DMS79 treated with DMSO at 0.1 percent for 48 hours (cell line): ENCODE results near the gene DYNC2LI1.

Experiments used
- DNase-seq: peaks from one replicate; lab custom pipeline; 2025; lab: John Stamatoyannopoulos, UW

Gene DYNC2LI1

DNA sequence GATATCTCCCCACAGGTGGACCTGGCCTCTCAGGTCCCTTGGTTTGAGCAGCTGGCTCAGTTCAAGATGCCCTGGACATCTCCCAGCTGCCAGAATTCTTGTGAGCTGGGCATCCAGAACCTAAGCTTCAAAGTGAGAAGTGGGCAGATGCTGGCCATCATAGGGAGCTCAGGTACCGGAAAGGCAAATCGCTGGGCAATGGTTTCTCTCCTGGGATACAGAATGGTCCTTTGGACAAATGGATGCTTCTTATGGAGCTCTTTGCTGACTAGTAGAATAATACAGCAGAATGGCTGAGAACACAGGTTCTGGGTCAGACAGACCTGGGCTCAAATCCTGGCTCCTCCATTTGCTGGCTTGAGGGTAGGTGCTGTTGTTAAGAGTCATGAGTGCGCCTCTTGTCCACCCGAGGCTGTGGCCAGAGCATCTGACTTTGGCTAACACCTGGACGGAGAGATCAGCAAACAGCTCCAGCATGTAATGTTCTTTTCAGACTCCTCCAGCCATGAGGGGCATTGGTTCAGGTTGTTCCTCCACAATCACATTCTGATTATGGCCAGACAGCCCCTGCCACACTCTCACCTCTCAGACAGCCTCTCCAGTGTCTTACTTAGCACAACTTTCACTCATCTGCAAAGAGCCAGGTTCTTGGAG lies 72.4 kb downstream of the DYNC2LI1 start:
- no peak for DNase-seq

DNA sequence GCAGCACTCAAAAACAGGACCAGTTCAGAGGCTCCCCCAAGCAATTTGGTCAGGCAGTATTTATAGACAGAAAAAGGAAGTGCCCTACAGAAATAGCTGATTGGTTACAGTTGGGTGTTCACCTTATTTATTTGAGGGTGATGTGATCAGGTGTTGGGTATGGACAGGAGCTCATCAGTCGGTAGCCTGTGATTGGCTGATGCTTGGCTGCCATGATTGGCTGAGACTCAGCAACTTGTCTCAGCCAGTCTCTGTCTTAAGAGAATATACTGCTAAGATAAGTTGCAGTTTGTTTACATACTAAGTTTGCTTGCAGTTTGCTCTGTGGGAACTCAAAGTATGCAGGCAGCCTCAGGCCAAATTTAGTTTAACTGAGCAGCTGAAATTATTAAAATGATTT lies 74.4 kb downstream of the DYNC2LI1 start:
- no peak for DNase-seq

DNA sequence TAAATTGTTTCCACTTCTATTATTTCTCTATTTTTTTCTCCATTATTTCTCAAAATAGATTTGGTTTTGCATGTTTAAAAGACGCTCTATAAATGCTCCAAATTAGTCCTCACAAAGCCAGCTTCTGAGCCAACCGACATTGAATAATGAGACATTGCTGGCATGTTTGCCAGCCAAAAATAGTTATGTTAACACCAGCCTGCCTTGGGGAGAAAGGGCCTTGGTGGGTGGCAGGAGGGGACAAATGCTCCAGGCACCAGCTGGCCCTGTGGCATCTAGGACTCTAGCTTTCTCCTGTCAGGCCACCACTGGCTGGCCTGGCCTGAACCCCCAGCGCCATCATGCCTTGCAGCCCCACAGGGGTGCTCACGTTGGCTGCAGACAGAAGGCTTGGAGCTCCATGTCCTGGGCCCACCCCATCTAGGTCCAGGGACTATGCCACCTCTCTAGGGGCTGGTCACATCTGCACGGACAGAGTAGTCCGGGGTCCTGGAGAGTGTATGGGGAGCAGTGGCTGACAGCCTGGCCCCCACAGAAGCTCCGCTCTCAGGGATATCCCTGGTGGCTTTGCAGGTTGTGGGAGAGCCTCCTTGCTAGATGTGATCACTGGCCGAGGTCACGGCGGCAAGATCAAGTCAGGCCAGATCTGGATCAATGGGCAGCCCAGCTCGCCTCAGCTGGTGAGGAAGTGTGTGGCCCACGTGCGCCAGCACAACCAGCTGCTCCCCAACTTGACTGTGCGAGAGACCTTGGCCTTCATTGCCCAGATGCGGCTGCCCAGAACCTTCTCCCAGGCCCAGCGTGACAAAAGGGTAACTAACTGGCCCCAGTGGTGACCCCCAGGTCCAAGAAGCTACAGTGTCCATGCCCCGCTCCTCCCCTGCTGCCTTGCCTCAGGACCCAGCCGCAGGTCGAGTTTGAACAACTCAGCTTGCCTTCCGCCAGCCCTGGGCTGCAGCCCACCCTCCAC lies 77.5 kb downstream of the DYNC2LI1 start:
- no peak for DNase-seq

DNA sequence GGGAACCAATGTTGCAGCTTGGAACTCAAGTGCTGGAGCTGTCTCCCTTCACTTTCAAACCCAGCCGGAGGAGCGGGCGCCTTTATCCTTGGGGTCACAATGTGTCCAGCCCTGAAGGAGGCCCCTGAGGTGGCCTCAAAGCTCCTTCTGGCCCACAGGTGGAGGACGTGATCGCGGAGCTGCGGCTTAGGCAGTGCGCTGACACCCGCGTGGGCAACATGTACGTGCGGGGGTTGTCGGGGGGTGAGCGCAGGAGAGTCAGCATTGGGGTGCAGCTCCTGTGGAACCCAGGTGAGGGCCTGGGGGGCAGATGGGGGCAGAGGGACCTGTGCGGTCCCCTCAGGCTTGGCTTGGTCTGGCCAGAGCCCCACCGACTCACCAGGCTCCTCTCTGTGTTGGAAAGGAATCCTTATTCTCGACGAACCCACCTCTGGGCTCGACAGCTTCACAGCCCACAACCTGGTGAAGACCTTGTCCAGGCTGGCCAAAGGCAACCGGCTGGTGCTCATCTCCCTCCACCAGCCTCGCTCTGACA lies 78.4 kb downstream of the DYNC2LI1 start:
- no peak for DNase-seq

DNA sequence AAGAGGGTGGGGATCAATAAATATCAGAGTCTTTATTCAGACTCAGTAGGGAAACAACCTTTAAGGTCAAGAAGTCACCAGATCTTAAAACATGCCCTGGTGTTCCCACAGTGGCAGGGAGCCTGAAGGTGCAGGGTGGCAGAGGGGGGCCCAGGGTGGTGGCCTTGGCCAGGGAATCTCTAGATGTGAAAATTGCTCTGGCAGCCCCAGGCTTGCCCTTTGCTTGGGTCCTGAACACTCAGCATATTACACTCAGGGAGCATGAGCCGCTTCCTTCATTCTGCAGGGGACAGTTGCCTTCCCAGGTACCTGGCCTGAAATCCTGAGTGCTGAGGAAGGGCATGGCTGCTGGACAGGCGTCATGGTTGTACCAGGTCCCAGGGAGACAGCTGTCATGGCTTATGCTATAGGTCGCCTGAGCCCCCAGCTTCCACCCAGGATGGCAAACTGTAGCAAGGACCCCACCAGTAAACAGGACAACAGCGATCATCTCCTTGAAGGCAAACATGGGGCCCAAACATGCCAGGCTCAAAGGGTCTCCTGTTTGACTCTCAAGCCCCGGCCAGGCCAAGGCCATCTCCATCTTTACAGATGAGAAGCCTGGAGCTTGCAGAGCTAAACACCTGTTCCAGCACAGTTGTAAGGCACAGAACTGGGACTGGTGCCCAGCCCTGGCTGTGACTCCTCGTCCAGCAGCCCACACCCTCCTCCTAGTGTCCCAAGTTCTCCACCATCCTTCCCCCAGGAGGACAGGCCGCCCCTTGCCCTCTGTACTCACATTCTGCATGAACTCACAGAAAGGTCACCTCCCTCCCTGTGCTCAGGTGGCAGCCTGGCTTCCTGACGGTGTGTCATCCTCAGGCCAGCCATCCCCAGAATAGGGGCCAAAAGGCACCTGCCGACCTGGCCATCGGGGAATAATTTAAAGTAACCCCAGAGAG lies 79.6 kb downstream of the DYNC2LI1 start:
- no peak for DNase-seq

DNA sequence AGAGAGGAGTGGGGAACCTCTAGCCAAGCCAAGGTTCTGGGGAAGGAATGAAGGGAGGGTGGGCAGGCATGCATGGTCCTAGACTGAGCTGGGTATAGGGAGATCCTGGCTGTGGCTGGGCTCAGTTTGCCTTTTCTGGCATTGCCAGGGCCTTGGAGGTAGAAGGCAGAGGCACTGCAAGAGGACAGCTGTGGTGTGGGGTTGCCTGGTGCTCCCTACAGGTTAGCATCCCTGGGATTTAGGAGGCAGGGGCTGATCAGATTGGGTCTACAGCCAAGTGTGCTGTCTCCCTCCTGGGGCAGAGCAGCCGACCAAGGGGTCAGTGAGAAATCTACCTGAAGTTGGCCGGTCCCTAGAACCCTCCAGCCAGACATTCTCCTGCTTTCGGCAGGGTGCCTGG lies 80.8 kb downstream of the DYNC2LI1 start:
- no peak for DNase-seq

DNA sequence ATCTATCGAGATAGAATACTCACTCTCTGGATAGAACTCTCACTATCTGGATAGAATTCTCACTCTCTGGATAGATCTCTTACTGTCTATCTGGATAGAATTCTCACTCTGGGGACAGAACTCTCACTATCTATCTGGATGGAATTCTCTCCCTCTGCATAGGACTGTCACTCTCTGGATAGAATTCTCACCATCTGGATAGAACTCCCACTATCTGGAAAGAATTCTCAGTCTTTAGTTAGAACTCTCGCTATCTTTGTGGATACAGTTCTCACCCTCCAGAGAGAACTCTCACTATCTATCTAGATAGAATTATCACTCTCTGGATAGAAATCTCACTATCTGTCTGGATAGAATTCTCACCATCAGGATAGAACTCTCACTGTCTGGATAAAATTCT lies 81.5 kb downstream of the DYNC2LI1 start:
- DNase-seq: no peak
